NOMO-1 treated with dmso at 0.1 percent for 144 hours (cell line): ENCODE results near the gene TCF4.
"Not testable (repeated sequence)": the region's sequence is repeated elsewhere in the genome, so short reads cannot be mapped to it uniquely, and the experiment has no call there.

ENCODE experiments used
- DNase-seq: peaks from one replicate; lab custom pipeline; 2025; ENCODE audit not compliant: unreplicated experiment; lab: John Stamatoyannopoulos, UW

The TCF4 gene

GRCh38 chr18:55477860-55478581, 110.0 kb downstream of the TCF4 start:
- no peak for DNase-seq

DNA sequence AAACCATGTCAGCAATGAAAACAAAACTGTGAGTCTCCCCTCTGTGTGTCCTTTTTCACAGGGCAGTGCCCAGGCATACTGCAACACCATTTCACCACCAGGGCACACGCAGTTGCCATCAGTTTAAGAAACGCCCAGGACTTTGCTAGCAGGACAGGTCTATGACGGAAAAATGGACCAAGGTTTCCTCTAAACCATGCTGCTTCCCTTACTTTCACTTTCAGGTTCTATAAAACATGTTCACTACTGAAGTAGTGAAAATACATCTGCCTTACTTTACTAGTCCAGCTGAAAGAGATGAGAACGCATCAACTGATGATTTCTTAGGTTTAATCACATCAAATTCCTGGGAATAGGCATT, 110.5 kb downstream of the TCF4 start:
- DNase-seq, result no peak

DNA sequence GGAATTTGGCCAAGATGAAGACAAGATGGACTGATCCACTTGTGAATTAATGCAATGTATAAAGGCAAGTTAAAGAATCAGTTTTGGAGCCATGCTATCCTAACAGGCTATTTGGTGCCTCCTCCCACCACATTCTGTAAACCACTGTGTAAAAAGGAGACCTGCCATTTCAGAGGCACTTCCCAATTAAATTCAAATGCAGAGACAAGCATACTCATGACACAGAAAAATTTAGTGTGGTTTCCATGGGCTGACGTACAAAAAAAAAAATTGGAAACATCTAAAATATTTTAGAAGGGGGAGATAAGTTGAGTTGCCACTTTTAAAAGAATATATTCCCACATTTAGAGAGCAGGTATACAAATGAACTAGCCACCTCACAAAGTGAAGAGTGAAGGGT, 112.1 kb downstream of the TCF4 start:
- DNase-seq, result no peak

- no peak for DNase-seq
Measured at GRCh38 chr18:55475467-55475866, 112.5 kb downstream of the TCF4 start.

- DNase-seq, result no peak
Measured at GRCh38 chr18:55473560-55473959, 114.4 kb downstream of the TCF4 start.

GRCh38 chr18:55473058-55473457, 114.9 kb downstream of the TCF4 start:
- no peak for DNase-seq

DNA sequence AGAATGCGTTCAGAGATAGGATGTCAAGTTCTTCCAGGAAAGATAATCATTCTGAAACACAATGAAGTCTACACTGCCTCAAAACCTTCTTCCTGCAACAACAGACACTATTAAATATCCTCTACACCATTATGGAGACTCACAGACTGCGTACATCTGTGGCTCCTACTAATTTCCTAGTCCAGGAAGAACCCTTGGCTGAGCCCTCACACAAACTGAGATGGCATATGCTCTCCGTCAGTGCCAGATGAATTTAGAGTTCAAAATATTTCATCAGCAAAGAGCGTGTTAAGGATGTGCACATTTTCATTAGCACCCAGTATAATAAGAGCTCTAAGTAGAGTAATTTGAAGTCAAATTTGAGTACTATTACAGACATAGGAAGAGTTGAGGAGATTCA, 117.2 kb downstream of the TCF4 start:
- no peak for DNase-seq

- not testable (repeated sequence) for DNase-seq
Measured at GRCh38 chr18:55469134-55469533, 118.9 kb downstream of the TCF4 start.

DNA sequence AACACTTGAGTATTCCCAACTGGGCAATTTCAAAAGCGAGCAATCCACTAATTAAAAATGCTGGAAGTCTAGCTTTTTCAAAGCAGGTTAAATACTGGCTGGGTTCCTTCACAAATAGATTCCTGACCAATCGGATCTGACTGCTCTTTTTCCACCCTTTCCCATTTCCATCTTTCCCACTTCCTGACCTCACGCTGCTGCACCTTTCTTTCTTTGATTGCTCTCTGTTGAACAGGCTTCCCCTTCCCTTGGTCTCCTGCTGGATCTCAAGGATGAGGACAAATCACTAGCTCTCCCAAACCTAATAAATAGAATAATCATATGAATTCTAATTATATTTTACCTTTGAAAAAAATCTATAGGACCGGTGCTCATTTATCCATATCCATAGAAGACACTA, 121.2 kb downstream of the TCF4 start:
- DNase-seq, result no peak

- DNase-seq, result no peak
Measured at GRCh38 chr18:55465313-55465712, 122.7 kb downstream of the TCF4 start.

- no peak for DNase-seq
Measured at GRCh38 chr18:55464581-55464980, 123.4 kb downstream of the TCF4 start.

- DNase-seq, result no peak
Measured at GRCh38 chr18:55462652-55463051, 125.3 kb downstream of the TCF4 start.

- no peak for DNase-seq
Measured at GRCh38 chr18:55461848-55462247, 126.1 kb downstream of the TCF4 start.

GRCh38 chr18:55458456-55459203, 129.4 kb downstream of the TCF4 start:
- no peak for DNase-seq

- no peak for DNase-seq
Measured at GRCh38 chr18:55457028-55457427, 131.0 kb downstream of the TCF4 start.

DNA sequence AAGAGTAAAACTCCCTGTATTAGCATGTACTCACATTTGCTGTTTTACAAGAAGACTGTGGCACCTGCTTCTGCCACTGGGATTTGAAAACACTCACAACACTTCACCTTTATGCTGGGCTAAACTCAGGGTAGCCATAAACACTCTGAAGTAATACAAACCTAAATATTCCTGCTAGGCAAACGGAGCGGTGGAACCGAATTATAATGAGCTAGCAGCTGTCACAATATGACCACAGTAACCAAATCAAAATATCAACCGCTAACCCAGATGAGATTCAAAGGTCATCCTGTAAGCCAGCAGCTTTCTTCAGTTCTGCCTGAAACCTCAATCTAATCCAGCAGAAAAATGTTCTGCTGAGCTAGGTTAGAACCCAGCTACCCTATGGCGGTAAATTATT, 132.1 kb downstream of the TCF4 start:
- no peak for DNase-seq

GRCh38 chr18:55453186-55453585, 134.8 kb downstream of the TCF4 start:
- DNase-seq, result no peak

GRCh38 chr18:55452123-55452611, 135.8 kb downstream of the TCF4 start:
- no peak for DNase-seq

- DNase-seq, result no peak
Measured at GRCh38 chr18:55449412-55450140, 138.4 kb downstream of the TCF4 start.

DNA sequence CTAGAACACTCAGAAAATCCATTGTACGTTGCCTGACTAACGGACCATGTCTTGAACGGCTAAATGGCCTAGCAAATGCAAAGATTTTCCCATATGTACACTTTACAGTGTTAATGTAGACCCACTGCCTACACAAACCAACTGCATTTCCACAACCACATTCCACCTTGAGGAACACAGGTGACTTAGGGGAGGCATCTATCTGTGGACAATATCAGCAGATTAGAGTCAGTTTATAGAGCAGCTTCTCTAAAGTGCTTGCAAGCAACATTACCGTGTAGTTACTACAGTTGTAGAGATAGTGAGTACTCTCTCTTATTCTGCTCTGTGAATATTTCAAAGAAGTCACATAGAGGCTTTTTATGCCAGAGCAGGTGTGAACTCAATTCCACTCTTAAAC, 139.6 kb downstream of the TCF4 start:
- DNase-seq, result no peak

GRCh38 chr18:55447672-55448018, 140.3 kb downstream of the TCF4 start:
- DNase-seq, result no peak
